Left renal cortex interstitium (tissue), 4 donors: ENCODE results near the gene TTC3. TPM values are rescaled to one million over a fixed set of nuclear protein-coding genes. Genes with fewer than 3 reads are reported as not detected.

Source experiments
- DNase-seq, 4 donors: peaks; one replicate each; pipeline ENCODE4 v3.0.0-alpha.2; 2013; ENCODE audit warnings: low read depth in 4 of 4, low spot score in 2 of 4, missing footprints in 1 of 4
- polyA plus RNA-seq, 4 donors: library from polyadenylated mRNA; unstranded; fragments of 120-200 nt; gene quantifications; one replicate each; pipeline ENCODE4 v1.2.1, GENCODE V29; 2013; ENCODE audit not compliant: insufficient read length in 4 of 4

The TTC3 gene
- polyA plus RNA-seq, 4 donors = 157 to 179 (median 167) TPM

- no peak for DNase-seq
Observed at GRCh38 chr21:37243961-37244360, 170.9 kb downstream of the TTC3 start.

GRCh38 chr21:37244501-37245095 is 171.5 kb downstream of the TTC3 start:
- DNase-seq = no peak

- DNase-seq = no peak
Observed at GRCh38 chr21:37245151-37245550, 172.1 kb downstream of the TTC3 start.

- no peak for DNase-seq
Observed at GRCh38 chr21:37248298-37248697, 175.2 kb downstream of the TTC3 start.

- no peak for DNase-seq
Observed at GRCh38 chr21:37249112-37249904, 176.3 kb downstream of the TTC3 start.

- no peak for DNase-seq
Observed at GRCh38 chr21:37251294-37251634, 178.2 kb downstream of the TTC3 start.

Other genes with a start within 250 kb of the TTC3 start
- 10 to 100 TPM; 15.8 to 18.0 (median 16.2) TPM for gene HLCS, start 106.6 kb upstream of the TTC3 start, polyA plus RNA-seq
- 1 to 10 TPM; 1.6 to 2.8 (median 2.4) TPM for gene RIPPLY3, start 66.6 kb upstream of the TTC3 start, polyA plus RNA-seq
- 10 to 100 TPM; 31.3 to 38.8 (median 33.4) TPM for gene PIGP, start 183 bp upstream of the TTC3 start, polyA plus RNA-seq
- gene VPS26C, start 194.1 kb downstream of the TTC3 start, polyA plus RNA-seq = 10 to 100 TPM; 38.1 to 51.1 (median 40.7) TPM